Ovary (tissue), 9 donors: ENCODE results near the gene SLC1A4. TPM values are rescaled to one million over a fixed set of nuclear protein-coding genes. Genes with fewer than 3 reads are reported as not detected.

Experiments used
- DNase-seq, 5 donors: peaks; one replicate each; pipeline ENCODE4 v3.0.0-alpha.2; 2019 to 2020
- H3K27ac ChIP-seq, 2 donors: fragments of 200-600 bp; one replicate each; pipeline versions ENCODE4 v1.5.1 to v1.8.0; 2019 to 2022
- H3K27me3 ChIP-seq: fragments of 200-600 bp; one replicate; pipeline ENCODE4 v1.8.0; 2022
- H3K36me3 ChIP-seq: fragments of 200-600 bp; sonication (generic); one replicate; pipeline ENCODE4 v1.5.1; 2019
- H3K4me1 ChIP-seq: one replicate; pipeline ENCODE4 v1.8.1; 2013; ENCODE audit warnings: mild to moderate bottlenecking, moderate library complexity; ENCODE audit not compliant: insufficient read depth
- H3K4me3 ChIP-seq: fragments of 200-600 bp; sonication (generic); one replicate; pipeline ENCODE4 v1.5.1; 2017
- H3K9me3 ChIP-seq, 2 donors: fragments of 200-600 bp in 1 of 2; sonication (generic) in 1 of 2; one replicate each; pipeline versions ENCODE4 v1.5.1 to v1.8.1; 2013 to 2019; ENCODE audit warnings: mild to moderate bottlenecking in 1 of 2, moderate library complexity in 1 of 2
- EP300 ChIP-seq: sonication (generic); formaldehyde crosslinking; IDR thresholded peaks from one replicate; pipeline ENCODE4 v1.6.1; 2017; ENCODE audit warnings: antibody characterized with exemption
- POLR2A ChIP-seq: fragments of 450-650 bp; IDR thresholded peaks from one replicate; pipeline ENCODE4 v1.6.1; 2017; ENCODE audit warnings: antibody characterized with exemption, mild to moderate bottlenecking, moderate library complexity
- WGBS, 3 donors: extraction: QIAGEN DNeasy Blood & Tissue Kit in 1 of 3; methylation state at CpG; one replicate each; pipeline versions ENCODE4 v1.1.5 to v1.1.7; 2013 to 2017; 5-methylcytosine and 5-hydroxymethylcytosine counted together
- intact Hi-C, 4 donors: fragments of 100-400 bp; cut with DNase I; formaldehyde crosslinking; loops; one replicate each; pipeline versions ENCODE4 v1.11.0 to v1.15.1; 2022 to 2023
- polyA plus RNA-seq, 2 donors: library from polyadenylated mRNA; stranded (reverse); fragments of 200-250 nt in 1 of 2; fragments of 350-450 nt in 1 of 2; fragmentation: Illumina TruSeq in 1 of 2; extraction: RNeasy Lipid Tissue Mini Kit (QIAGEN cat#74804) in 1 of 2; gene quantifications; one replicate each; pipeline ENCODE4 v1.2.3, GENCODE V29; 2013 to 2014
- total RNA-seq, 7 donors: library from RNA; depleted of rRNA in 2 of 7; stranded (reverse); fragments of >200 nt in 2 of 7; fragmentation: NEBNext Ultra II Directional in 3 of 7; extraction: Animal tissue kit (Norgen Biotek cat#: 25700) in 3 of 7; gene quantifications; one replicate each; pipeline versions ENCODE4 v1.1.0 to v1.2.4, GENCODE V29; 2016 to 2023
- TF ChIP-seq, protein P1 (sequence below), 3 donors: fragments of 450-650 bp in 2 of 3; fragments of 200-600 bp in 1 of 3; IDR thresholded peaks; one replicate each; pipeline versions ENCODE4 v1.5.1 to v1.8.0; 2016 to 2022; ENCODE audit warnings: antibody characterized with exemption in 3 of 3, mild to moderate bottlenecking in 1 of 3
- donor health status: DM: no; HTN: no; CAD: no; lungs with moderate emphysema.
- donor health status: DM: no; HTN: no; CAD: no.
- donor health status: Bipolar disorder and iron deficiency.
- donor health status: DM: yes; HTN: yes; CAD: no.
- donor health status: DM: no; HTN: no; CAD: no.
- donor health status: DM: yes; HTN: yes; CAD: no.

Gene SLC1A4
- total and polyA plus RNA-seq, 9 donors, result 5.3 to 51.1 (median 21.3) TPM

GRCh38 chr2:64943387-64944150 lies 45.6 kb upstream of the SLC1A4 start:
- peaks cover 2% of the 10 kb centered on the region for H3K4me1 ChIP-seq
- no peaks in the 10 kb centered on the region for H3K27me3 ChIP-seq
- H3K27ac ChIP-seq, result peak overlapping the region in 1 of 2 donors; percentile 63
- DNase-seq, result peak; percentile 27 to 78 (median 61)
- TF ChIP-seq EP300, result no peak
- TF ChIP-seq, protein P1, sequence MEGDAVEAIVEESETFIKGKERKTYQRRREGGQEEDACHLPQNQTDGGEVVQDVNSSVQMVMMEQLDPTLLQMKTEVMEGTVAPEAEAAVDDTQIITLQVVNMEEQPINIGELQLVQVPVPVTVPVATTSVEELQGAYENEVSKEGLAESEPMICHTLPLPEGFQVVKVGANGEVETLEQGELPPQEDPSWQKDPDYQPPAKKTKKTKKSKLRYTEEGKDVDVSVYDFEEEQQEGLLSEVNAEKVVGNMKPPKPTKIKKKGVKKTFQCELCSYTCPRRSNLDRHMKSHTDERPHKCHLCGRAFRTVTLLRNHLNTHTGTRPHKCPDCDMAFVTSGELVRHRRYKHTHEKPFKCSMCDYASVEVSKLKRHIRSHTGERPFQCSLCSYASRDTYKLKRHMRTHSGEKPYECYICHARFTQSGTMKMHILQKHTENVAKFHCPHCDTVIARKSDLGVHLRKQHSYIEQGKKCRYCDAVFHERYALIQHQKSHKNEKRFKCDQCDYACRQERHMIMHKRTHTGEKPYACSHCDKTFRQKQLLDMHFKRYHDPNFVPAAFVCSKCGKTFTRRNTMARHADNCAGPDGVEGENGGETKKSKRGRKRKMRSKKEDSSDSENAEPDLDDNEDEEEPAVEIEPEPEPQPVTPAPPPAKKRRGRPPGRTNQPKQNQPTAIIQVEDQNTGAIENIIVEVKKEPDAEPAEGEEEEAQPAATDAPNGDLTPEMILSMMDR (IDR thresholded peaks at IDR 0.05), result no peak
- TF ChIP-seq POLR2A, result no peak
- WGBS, 3 donors, result 52 to 54% (median 53%) methylated on average over 12 of the region's 12 CpGs
- H3K9me3 ChIP-seq, result no peaks in the 10 kb centered on the region
- intact Hi-C loops, result no loop called here
- no peaks in the 10 kb centered on the region for H3K36me3 ChIP-seq
- no peak overlapping the region for H3K4me3 ChIP-seq

- 83 to 91% (median 90%) methylated on average over 4 of the region's 4 CpGs for WGBS, 3 donors
- H3K9me3 ChIP-seq, result no peaks in the 10 kb centered on the region
- no peak overlapping the region for H3K27ac ChIP-seq
- no peak overlapping the region for H3K4me3 ChIP-seq
- H3K36me3 ChIP-seq, result no peaks in the 10 kb centered on the region
- TF ChIP-seq, protein P1 (IDR thresholded peaks at IDR 0.05), result no peak
- no peak for TF ChIP-seq POLR2A
- no peak for TF ChIP-seq EP300
- no peak for DNase-seq
- peaks cover 2% of the 10 kb centered on the region for H3K4me1 ChIP-seq
- intact Hi-C loops, result no loop called here
- no peaks in the 10 kb centered on the region for H3K27me3 ChIP-seq
Observed at GRCh38 chr2:64944484-64944883, 44.7 kb upstream of the SLC1A4 start.

GRCh38 chr2:64945973-64946768 lies 43.0 kb upstream of the SLC1A4 start:
- DNase-seq, result no peak
- Histone ChIP-seq H3K4me3 (no peak overlapping the region), H3K36me3 (no peaks in the 10 kb centered on the region), H3K27me3 (no peaks in the 10 kb centered on the region), H3K9me3 (no peaks in the 10 kb centered on the region), H3K27ac (no peak overlapping the region), H3K4me1 (peaks cover 2% of the 10 kb centered on the region)
- WGBS, 3 donors, result 65 to 75% (median 72%) methylated on average over 14 of the region's 14 CpGs
- TF ChIP-seq EP300, result no peak
- TF ChIP-seq, protein P1 (IDR thresholded peaks at IDR 0.05), result no peak
- no peak for TF ChIP-seq POLR2A
- intact Hi-C loops, result no loop called here

GRCh38 chr2:64946769-64947247 lies 42.4 kb upstream of the SLC1A4 start:
- H3K27me3 ChIP-seq, result no peaks in the 10 kb centered on the region
- no peaks in the 10 kb centered on the region for H3K36me3 ChIP-seq
- H3K4me1 ChIP-seq, result peaks cover 2% of the 10 kb centered on the region
- no peak overlapping the region for H3K4me3 ChIP-seq
- no peak for DNase-seq
- H3K9me3 ChIP-seq, result no peaks in the 10 kb centered on the region
- TF ChIP-seq EP300 (no peak), POLR2A (no peak)
- TF ChIP-seq, protein P1 (IDR thresholded peaks at IDR 0.05), result no peak
- no peak overlapping the region for H3K27ac ChIP-seq
- intact Hi-C loops, result no loop called here
